ENCODE data around the gene HOXC5. TPM values are rescaled to one million over a fixed set of nuclear protein-coding genes. Genes with fewer than 3 reads are reported as not detected.

HOXC5 gene
- total RNA-seq, 4 donors from 2014 or later: 0.36 to 1.4 TPM; not detected in 2

DNA sequence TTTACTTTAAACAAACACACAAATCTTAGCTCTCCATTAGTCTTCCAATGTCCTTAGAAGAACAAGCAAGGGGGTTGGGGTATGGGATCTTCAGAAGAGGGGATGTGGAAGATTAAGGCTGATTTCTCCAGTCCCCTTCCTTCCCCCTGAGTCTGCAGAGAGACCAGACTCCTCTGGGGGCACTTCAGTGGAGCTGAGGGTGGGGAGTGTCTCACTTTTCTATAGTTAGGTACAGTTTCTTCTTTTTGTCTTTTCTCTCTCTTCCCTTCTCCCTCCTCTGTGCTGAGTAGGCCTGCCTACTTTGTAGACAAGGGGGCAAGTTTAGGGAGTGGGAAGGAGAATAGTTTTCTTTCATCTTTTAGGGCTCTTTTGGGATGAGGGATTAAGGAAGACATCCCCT lies 23.3 kb downstream of the HOXC5 start:
- H3K4me1 ChIP-seq: peaks cover 4 to 10% of the 10 kb centered on the region in 2 donors
- intact Hi-C loops (cut with DNase I; ENCODE audit: low total_unique reads): no loop called here
- TF ChIP-seq POLR2A (IDR thresholded peaks at IDR 0.05): no peak
- TF ChIP-seq, protein P1, sequence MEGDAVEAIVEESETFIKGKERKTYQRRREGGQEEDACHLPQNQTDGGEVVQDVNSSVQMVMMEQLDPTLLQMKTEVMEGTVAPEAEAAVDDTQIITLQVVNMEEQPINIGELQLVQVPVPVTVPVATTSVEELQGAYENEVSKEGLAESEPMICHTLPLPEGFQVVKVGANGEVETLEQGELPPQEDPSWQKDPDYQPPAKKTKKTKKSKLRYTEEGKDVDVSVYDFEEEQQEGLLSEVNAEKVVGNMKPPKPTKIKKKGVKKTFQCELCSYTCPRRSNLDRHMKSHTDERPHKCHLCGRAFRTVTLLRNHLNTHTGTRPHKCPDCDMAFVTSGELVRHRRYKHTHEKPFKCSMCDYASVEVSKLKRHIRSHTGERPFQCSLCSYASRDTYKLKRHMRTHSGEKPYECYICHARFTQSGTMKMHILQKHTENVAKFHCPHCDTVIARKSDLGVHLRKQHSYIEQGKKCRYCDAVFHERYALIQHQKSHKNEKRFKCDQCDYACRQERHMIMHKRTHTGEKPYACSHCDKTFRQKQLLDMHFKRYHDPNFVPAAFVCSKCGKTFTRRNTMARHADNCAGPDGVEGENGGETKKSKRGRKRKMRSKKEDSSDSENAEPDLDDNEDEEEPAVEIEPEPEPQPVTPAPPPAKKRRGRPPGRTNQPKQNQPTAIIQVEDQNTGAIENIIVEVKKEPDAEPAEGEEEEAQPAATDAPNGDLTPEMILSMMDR (IDR thresholded peaks at IDR 0.05 in 4 of 5, conservative IDR thresholded peaks at IDR 0.05 in 1 of 5): no peak
- no peak for DNase-seq
- H3K27me3 ChIP-seq: no peaks in the 10 kb centered on the region
- no peaks in the 10 kb centered on the region for H3K9me3 ChIP-seq
- H3K36me3 ChIP-seq: no peaks in the 10 kb centered on the region
- no peak overlapping the region for H3K27ac ChIP-seq
- H3K4me3 ChIP-seq: no peak overlapping the region
- ATAC-seq: no peak
- in situ Hi-C loops (cut with MboI; ENCODE audit: low sequenced_read_pairs in 4 of 4): no loop called here

DNA sequence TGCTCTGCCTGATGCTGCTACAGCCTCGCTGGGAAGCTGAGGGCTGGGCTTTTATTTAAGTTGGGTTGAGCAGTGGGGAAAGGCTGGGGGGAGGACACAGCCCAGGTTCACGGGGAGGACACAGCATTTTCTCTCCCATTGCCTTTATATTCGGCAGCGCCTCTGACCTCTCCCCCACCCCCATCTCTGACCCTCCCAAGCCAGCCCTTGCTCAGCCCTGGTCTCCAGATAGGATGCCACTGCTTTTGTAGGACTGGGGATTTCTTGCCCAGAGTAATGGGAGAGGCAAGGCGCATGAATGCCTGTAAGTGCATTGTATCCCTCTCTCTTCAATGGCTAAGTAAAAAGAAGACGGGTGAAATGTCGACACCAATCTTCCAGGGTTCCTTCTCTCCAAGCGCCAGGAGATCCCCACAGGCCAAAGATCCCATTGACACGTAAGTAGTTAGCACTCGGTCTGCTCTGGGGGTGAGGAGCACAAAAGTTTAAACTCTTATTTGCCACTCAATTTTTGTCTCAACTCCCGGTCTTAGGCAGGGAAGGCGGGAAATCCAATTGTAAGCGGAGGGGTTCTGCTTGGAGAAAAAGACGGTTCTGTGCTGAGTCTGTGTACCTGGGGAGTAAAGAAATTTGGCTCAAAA lies 25.4 kb downstream of the HOXC5 start:
- Histone ChIP-seq H3K4me1 (peaks cover under 1 to 4% of the 10 kb centered on the region in 2 donors), H3K27ac (no peak overlapping the region), H3K27me3 (no peaks in the 10 kb centered on the region), H3K36me3 (no peaks in the 10 kb centered on the region), H3K9me3 (no peaks in the 10 kb centered on the region), H3K4me3 (no peak overlapping the region)
- in situ Hi-C loops (cut with MboI; ENCODE audit: low sequenced_read_pairs in 4 of 4) (no loop called here), intact Hi-C loops (cut with DNase I; ENCODE audit: low total_unique reads) (no loop called here)
- no peak for ATAC-seq
- no peak for TF ChIP-seq POLR2A (IDR thresholded peaks at IDR 0.05)
- TF ChIP-seq, protein P1 (IDR thresholded peaks at IDR 0.05 in 4 of 5, conservative IDR thresholded peaks at IDR 0.05 in 1 of 5): no peak
- no peak for DNase-seq

DNA sequence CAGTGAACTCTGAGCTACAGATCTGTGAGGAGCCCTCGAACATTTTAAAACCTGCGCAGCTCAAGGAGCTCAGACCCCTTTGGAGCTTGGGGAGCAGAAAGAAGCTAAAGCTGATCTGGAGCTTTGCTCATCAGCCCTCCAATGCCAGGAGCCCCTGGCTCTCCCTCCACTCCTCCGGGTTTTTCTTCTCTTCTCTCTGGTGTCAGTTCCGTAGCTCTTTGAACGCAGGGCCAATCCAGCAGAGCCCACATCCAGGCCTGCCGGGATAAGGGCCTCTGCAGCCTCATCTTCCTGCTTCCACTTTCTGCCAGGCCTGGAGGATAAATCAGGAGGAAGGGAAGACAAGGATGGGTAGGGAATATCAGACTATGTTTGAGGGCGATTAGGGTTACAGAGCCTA lies 26.8 kb downstream of the HOXC5 start:
- no peaks in the 10 kb centered on the region for H3K27me3 ChIP-seq
- no peaks in the 10 kb centered on the region for H3K4me1 ChIP-seq
- no peak overlapping the region for H3K4me3 ChIP-seq
- no peaks in the 10 kb centered on the region for H3K36me3 ChIP-seq
- DNase-seq (no peak), ATAC-seq (no peak)
- in situ Hi-C loops (cut with MboI; ENCODE audit: low sequenced_read_pairs in 4 of 4) (no loop called here), intact Hi-C loops (cut with DNase I; ENCODE audit: low total_unique reads) (no loop called here)
- H3K9me3 ChIP-seq: no peaks in the 10 kb centered on the region
- H3K27ac ChIP-seq: no peak overlapping the region
- TF ChIP-seq, protein P1 (IDR thresholded peaks at IDR 0.05 in 4 of 5, conservative IDR thresholded peaks at IDR 0.05 in 1 of 5): no peak
- no peak for TF ChIP-seq POLR2A (IDR thresholded peaks at IDR 0.05)

DNA sequence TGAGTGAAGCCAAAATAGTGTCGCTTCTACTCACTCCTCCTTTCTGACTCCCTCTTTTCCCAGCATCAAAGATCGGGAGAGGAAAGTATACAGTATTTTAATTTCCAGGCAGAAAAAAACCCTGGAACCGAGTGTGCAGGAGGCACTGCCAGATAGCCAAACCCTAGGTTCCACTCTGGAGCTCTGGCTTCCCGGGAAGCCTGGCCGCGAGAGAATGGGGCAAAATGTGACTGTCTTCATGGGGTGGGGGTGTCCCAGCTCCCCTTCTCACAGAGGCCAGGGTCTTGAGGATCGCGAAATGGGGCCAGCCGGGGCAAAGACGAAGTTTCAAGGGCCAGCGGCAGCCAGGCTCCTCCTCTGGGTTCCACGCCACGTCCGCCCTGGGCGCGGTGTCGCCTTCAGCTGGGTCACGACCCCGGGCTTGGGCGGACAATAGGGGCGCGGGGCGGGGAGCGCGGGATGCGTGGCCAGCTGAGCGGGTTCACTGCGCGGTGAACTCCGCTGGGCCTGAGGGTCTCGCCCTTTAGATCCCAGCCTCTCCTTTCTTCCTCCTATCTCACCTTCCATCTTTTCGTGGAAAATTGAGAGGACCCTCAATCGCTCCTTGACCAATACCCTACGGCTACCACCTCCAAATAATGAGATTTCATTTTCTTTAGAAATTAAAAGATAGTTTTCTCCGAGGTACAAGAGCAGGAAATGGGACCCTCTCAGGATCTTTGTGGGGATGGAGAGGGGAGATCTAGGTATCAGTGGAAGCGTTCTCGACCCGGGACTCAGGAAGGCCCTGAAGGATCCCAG lies 27.5 kb downstream of the HOXC5 start:
- TF ChIP-seq POLR2A (IDR thresholded peaks at IDR 0.05): no peak
- TF ChIP-seq, protein P1 (IDR thresholded peaks at IDR 0.05 in 4 of 5, conservative IDR thresholded peaks at IDR 0.05 in 1 of 5): no peak
- no peak overlapping the region for H3K4me3 ChIP-seq
- DNase-seq (no peak), ATAC-seq (no peak)
- H3K27ac ChIP-seq: no peak overlapping the region
- no peaks in the 10 kb centered on the region for H3K9me3 ChIP-seq
- in situ Hi-C loops (cut with MboI; ENCODE audit: low sequenced_read_pairs in 4 of 4): no loop called here
- H3K27me3 ChIP-seq: no peaks in the 10 kb centered on the region
- intact Hi-C loops (cut with DNase I; ENCODE audit: low total_unique reads): no loop called here
- H3K36me3 ChIP-seq: no peaks in the 10 kb centered on the region
- H3K4me1 ChIP-seq: no peaks in the 10 kb centered on the region
